Neuronal stem cell (in vitro differentiated cells): ENCODE data around the gene LRRTM4.

Experiments used
- DNase-seq: peaks from one replicate; pipeline ENCODE4 v3.0.0-alpha.2; 2013; ENCODE audit warnings: low spot score
- H2AFZ ChIP-seq: one replicate; pipeline ENCODE4 v1.6.1; 2013; ENCODE audit warnings: mild to moderate bottlenecking, low read length, inconsistent platforms
- H2AK5ac ChIP-seq: 2 replicates; pipeline ENCODE4 v1.6.1; 2013; ENCODE audit warnings: low read depth, mild to moderate bottlenecking, inconsistent platforms, low read length, moderate library complexity, mixed read lengths
- H2BK120ac ChIP-seq: 2 replicates; pipeline ENCODE4 v1.6.1; 2013; ENCODE audit warnings: low read depth, mild to moderate bottlenecking, inconsistent platforms, low read length, moderate library complexity, mixed read lengths
- H2BK12ac ChIP-seq: one replicate; pipeline ENCODE4 v1.6.1; 2013; ENCODE audit warnings: low read length, inconsistent platforms
- H2BK15ac ChIP-seq: 2 replicates; pipeline ENCODE4 v1.6.1; 2013; ENCODE audit warnings: mild to moderate bottlenecking, low read length, inconsistent platforms, mixed read lengths
- H2BK5ac ChIP-seq: one replicate; pipeline ENCODE4 v1.6.1; 2013; ENCODE audit warnings: inconsistent platforms, mild to moderate bottlenecking, low read length, moderate library complexity
- H3K14ac ChIP-seq: one replicate; pipeline ENCODE4 v1.6.1; 2013; ENCODE audit warnings: low read length, inconsistent platforms
- H3K18ac ChIP-seq: 2 replicates; pipeline ENCODE4 v1.6.1; 2013; ENCODE audit warnings: low read length, inconsistent platforms
- H3K23ac ChIP-seq: 2 replicates; pipeline ENCODE4 v1.6.1; 2013; ENCODE audit warnings: low read depth, mild to moderate bottlenecking, mixed read lengths, low read length, inconsistent platforms; ENCODE audit not compliant: poor library complexity
- H3K27ac ChIP-seq: replicated peaks from 3 replicates; pipeline ENCODE4 v1.5.1; 2013; ENCODE audit warnings: low read length, inconsistent platforms
- H3K27me3 ChIP-seq, 3 experiments: 2 replicates each; pipeline ENCODE4 v1.6.1; 2013; ENCODE audit warnings: low read length in 3 of 3, mild to moderate bottlenecking in 2 of 3, inconsistent platforms in 1 of 3, low read depth in 1 of 3, mixed read lengths in 1 of 3, moderate library complexity in 1 of 3; ENCODE audit not compliant: control insufficient read depth in 3 of 3, insufficient read depth in 3 of 3
- H3K36me3 ChIP-seq, 2 donors: replicated peaks in 1 of 2; 2 replicates each; pipeline ENCODE4 v1.6.1; 2013; ENCODE audit warnings: low read length in 2 of 2; ENCODE audit not compliant: control insufficient read depth in 2 of 2, insufficient read depth in 2 of 2
- H3K4ac ChIP-seq: 2 replicates; pipeline ENCODE4 v1.6.1; 2013; ENCODE audit warnings: inconsistent platforms, mild to moderate bottlenecking, low read length, moderate library complexity
- H3K4me1 ChIP-seq, 2 donors: 1 replicate in 1 of 2; 2 replicates in 1 of 2; pipeline ENCODE4 v1.6.1; 2013; ENCODE audit warnings: low read length in 2 of 2, low read depth in 1 of 2; ENCODE audit not compliant: control insufficient read depth in 2 of 2, insufficient read depth in 1 of 2
- H3K4me2 ChIP-seq: one replicate; pipeline ENCODE4 v1.6.1; 2013; ENCODE audit warnings: mild to moderate bottlenecking, low read length, inconsistent platforms; ENCODE audit not compliant: insufficient read depth, poor library complexity, severe bottlenecking
- H3K4me3 ChIP-seq, 2 donors: 2 replicates each; pipeline ENCODE4 v1.5.1; 2013; ENCODE audit warnings: low read length in 2 of 2, mild to moderate bottlenecking in 2 of 2, inconsistent platforms in 1 of 2, moderate library complexity in 1 of 2
- H3K79me1 ChIP-seq: one replicate; pipeline ENCODE4 v1.6.1; 2013; ENCODE audit warnings: low read depth, mild to moderate bottlenecking, inconsistent platforms, low read length, moderate library complexity
- H3K9ac ChIP-seq: one replicate; pipeline ENCODE4 v1.6.1; 2013; ENCODE audit warnings: mild to moderate bottlenecking, low read depth, low read length, inconsistent platforms; ENCODE audit not compliant: poor library complexity
- H3K9me3 ChIP-seq, 2 donors: replicated peaks in 1 of 2; 2 replicates each; pipeline versions ENCODE3 to v1.6.1; 2013; ENCODE audit warnings: low read length in 2 of 2, mild to moderate bottlenecking in 2 of 2, inconsistent platforms in 1 of 2, low read depth in 1 of 2, mixed read lengths in 1 of 2, moderate library complexity in 1 of 2; ENCODE audit not compliant: control insufficient read depth in 2 of 2, insufficient read depth in 1 of 2
- H4K8ac ChIP-seq: one replicate; pipeline ENCODE4 v1.6.1; 2013; ENCODE audit warnings: low read depth, mild to moderate bottlenecking, inconsistent platforms, low read length, moderate library complexity
- H4K91ac ChIP-seq: one replicate; pipeline ENCODE4 v1.6.1; 2013; ENCODE audit warnings: low read length, low read depth, mild to moderate bottlenecking, inconsistent platforms; ENCODE audit not compliant: poor library complexity
- WGBS, 2 donors: extraction: QIAGEN DNeasy Blood & Tissue Kit; methylation state at CpG; one replicate each; pipeline ENCODE4 v1.1.7; 2013; ENCODE audit warnings: missing lambda C conversion rate in 2 of 2, mixed read lengths in 1 of 2; ENCODE audit not compliant: insufficient read length in 2 of 2, insufficient replicate concordance in 1 of 2; ENCODE audit errors: extremely low coverage in 2 of 2; 5-methylcytosine and 5-hydroxymethylcytosine counted together

The LRRTM4 gene

DNA sequence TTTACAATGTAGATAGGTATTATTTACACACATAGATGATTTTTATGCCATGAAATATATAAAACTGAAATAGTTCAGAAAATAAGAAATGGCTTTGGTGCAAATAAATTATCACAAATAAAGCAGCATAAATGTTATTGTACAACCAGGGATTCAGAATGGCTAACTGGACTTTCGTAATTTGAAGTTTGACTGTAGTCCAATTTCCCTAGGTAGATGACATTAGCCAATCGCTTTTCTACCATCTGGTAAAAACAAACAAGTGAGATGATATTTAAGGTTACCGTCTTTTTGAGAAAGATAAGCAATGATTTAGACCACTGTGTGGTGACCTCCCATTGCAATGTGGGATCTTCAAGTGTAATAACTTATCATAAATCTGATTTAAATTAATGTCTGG lies 400.7 kb downstream of the LRRTM4 start:
- Histone ChIP-seq H3K4me2 (no peak overlapping the region), H2BK12ac (no peak overlapping the region), H4K8ac (no peak overlapping the region), H3K4ac (no peak overlapping the region), H3K14ac (no peak overlapping the region), H3K4me3 (no peak overlapping the region), H3K23ac (no peak overlapping the region), H2AFZ (no peak overlapping the region), H3K27ac (no peak overlapping the region), H3K9ac (no peak overlapping the region), H3K18ac (no peak overlapping the region), H2BK15ac (no peak overlapping the region), H4K91ac (no peak overlapping the region), H2BK5ac (no peak overlapping the region), H3K27me3 (no peaks in the 10 kb centered on the region), H3K79me1 (no peaks in the 10 kb centered on the region), H3K36me3 (no peaks in the 10 kb centered on the region), H2AK5ac (no peak overlapping the region), H3K4me1 (no peaks in the 10 kb centered on the region), H2BK120ac (no peak overlapping the region), H3K9me3 (no peaks in the 10 kb centered on the region)
- WGBS, 2 donors = no CpG with 5 or more reads among the region's 3 CpGs
- no peak for DNase-seq

DNA sequence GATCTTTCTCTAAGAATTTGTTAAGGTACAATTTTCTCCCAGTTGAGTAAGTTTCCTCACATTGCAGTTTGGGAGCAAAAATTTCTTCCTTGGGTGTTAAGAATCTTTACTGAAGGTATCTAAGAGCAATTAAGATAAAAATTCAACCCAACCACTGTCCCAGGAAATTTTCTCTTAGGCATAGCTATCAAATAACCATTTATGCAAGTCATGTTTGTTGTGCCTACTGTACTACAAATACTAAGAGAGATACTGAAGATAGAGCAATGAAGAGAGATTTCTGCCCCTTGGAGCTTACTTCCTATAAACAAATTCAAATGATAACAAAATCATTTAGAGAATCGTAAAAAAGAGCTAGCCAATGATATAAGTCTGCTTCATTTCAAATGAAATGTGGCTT lies 402.8 kb downstream of the LRRTM4 start:
- H3K4me3 ChIP-seq = no peak overlapping the region
- no peaks in the 10 kb centered on the region for H3K9me3 ChIP-seq
- DNase-seq = no peak

GRCh38 chr2:77108915-77109314 lies 413.3 kb downstream of the LRRTM4 start:
- H4K91ac ChIP-seq = no peak overlapping the region
- H2BK120ac ChIP-seq = no peak overlapping the region
- H4K8ac ChIP-seq = no peak overlapping the region

More for the DNA sequence above, 402.8 kb downstream of the LRRTM4 start:
- Histone ChIP-seq H3K9ac (no peak overlapping the region), H3K14ac (no peak overlapping the region), H4K8ac (no peak overlapping the region), H4K91ac (no peak overlapping the region), H2BK15ac (no peak overlapping the region), H3K18ac (no peak overlapping the region), H2AK5ac (no peak overlapping the region), H2BK12ac (no peak overlapping the region), H2AFZ (no peak overlapping the region), H3K23ac (no peak overlapping the region), H3K27me3 (no peaks in the 10 kb centered on the region), H3K4me1 (no peaks in the 10 kb centered on the region), H3K36me3 (no peaks in the 10 kb centered on the region), H3K4me2 (no peak overlapping the region), H3K27ac (no peak overlapping the region), H2BK120ac (no peak overlapping the region), H3K79me1 (no peaks in the 10 kb centered on the region), H3K4ac (no peak overlapping the region), H2BK5ac (no peak overlapping the region)
- no CpG with 5 or more reads among the region's 1 CpG for WGBS, 2 donors

GRCh38 chr2:77105008-77105407 lies 417.2 kb downstream of the LRRTM4 start:
- no peak overlapping the region for H2AK5ac ChIP-seq
- H3K9me3 ChIP-seq = no peaks in the 10 kb centered on the region
- H3K27me3 ChIP-seq = no peaks in the 10 kb centered on the region
- H3K23ac ChIP-seq = no peak overlapping the region
- no peak overlapping the region for H2BK120ac ChIP-seq
- no peak overlapping the region for H3K14ac ChIP-seq
- H3K4me3 ChIP-seq = no peak overlapping the region
- H3K79me1 ChIP-seq = no peaks in the 10 kb centered on the region
- H3K18ac ChIP-seq = no peak overlapping the region
- H2AFZ ChIP-seq = no peak overlapping the region
- no peak overlapping the region for H2BK12ac ChIP-seq
- no peak overlapping the region for H4K91ac ChIP-seq
- H3K4me2 ChIP-seq = no peak overlapping the region
- H3K4me1 ChIP-seq = no peaks in the 10 kb centered on the region
- no peak overlapping the region for H4K8ac ChIP-seq
- no peak overlapping the region for H3K4ac ChIP-seq
- no peak overlapping the region for H3K9ac ChIP-seq
- no peak for DNase-seq
- H3K36me3 ChIP-seq = no peaks in the 10 kb centered on the region
- H2BK15ac ChIP-seq = no peak overlapping the region
- no peak overlapping the region for H3K27ac ChIP-seq
- no peak overlapping the region for H2BK5ac ChIP-seq
- WGBS, 2 donors = 100% methylated on average over 1 of the region's 3 CpGs; no CpG with 5 or more reads in 1 of the 2 donors

More at GRCh38 chr2:77108915-77109314, 413.3 kb downstream of the LRRTM4 start:
- Histone ChIP-seq H2BK12ac (no peak overlapping the region), H3K14ac (no peak overlapping the region), H3K79me1 (no peaks in the 10 kb centered on the region), H3K27me3 (no peaks in the 10 kb centered on the region), H2BK15ac (no peak overlapping the region), H2BK5ac (no peak overlapping the region), H3K36me3 (no peaks in the 10 kb centered on the region), H3K9ac (no peak overlapping the region), H3K18ac (no peak overlapping the region), H3K4me1 (no peaks in the 10 kb centered on the region), H3K23ac (no peak overlapping the region), H3K4ac (no peak overlapping the region), H2AK5ac (no peak overlapping the region), H3K9me3 (no peaks in the 10 kb centered on the region), H2AFZ (no peak overlapping the region), H3K27ac (no peak overlapping the region), H3K4me3 (no peak overlapping the region), H3K4me2 (no peak overlapping the region)
- no CpG with 5 or more reads among the region's 1 CpG for WGBS, 2 donors
- no peak for DNase-seq
